CD14-positive monocyte (primary cell): ENCODE results near the gene SUGCT. TPM values are rescaled to one million over a fixed set of nuclear protein-coding genes. Genes with fewer than 3 reads are reported as not detected.

Experiments used
- DNase-seq, 3 donors: peaks; one replicate each; pipeline ENCODE4 v3.0.0-alpha.2; 2011 to 2022
- H2AFZ ChIP-seq: 2 replicates; pipeline ENCODE4 v1.6.0; 2012; ENCODE audit warnings: mild to moderate bottlenecking, low read depth, low read length, inconsistent platforms; ENCODE audit not compliant: insufficient read depth, poor library complexity, severe bottlenecking
- H3K27ac ChIP-seq, 2 donors: 1 replicate in 1 of 2; 2 replicates in 1 of 2; pipeline ENCODE4 v1.5.1; 2012 to 2013; ENCODE audit warnings: low read length in 2 of 2, control low read depth in 1 of 2, inconsistent platforms in 1 of 2, low read depth in 1 of 2, mild to moderate bottlenecking in 1 of 2
- H3K27me3 ChIP-seq, 2 donors: one replicate each; pipeline versions ENCODE4 v1.6.0 to v1.6.1; 2011 to 2013; ENCODE audit warnings: low read length in 2 of 2; ENCODE audit not compliant: control insufficient read depth in 2 of 2, insufficient read depth in 2 of 2
- H3K36me3 ChIP-seq, 2 donors: replicated peaks in 1 of 2; 1 replicate in 1 of 2; 2 replicates in 1 of 2; pipeline versions ENCODE4 v1.5.1 to v1.6.1; 2012 to 2013; ENCODE audit warnings: low read length in 2 of 2, control low read depth in 1 of 2, inconsistent platforms in 1 of 2, mild to moderate bottlenecking in 1 of 2; ENCODE audit not compliant: insufficient read depth in 2 of 2, control insufficient read depth in 1 of 2
- H3K4me1 ChIP-seq, 2 donors: 1 replicate in 1 of 2; 2 replicates in 1 of 2; pipeline versions ENCODE4 v1.5.1 to v1.6.1; 2012 to 2013; ENCODE audit warnings: low read length in 2 of 2, control low read depth in 1 of 2, inconsistent platforms in 1 of 2, mild to moderate bottlenecking in 1 of 2, moderate library complexity in 1 of 2; ENCODE audit not compliant: insufficient read depth in 2 of 2, control insufficient read depth in 1 of 2
- H3K4me2 ChIP-seq: replicated peaks from 2 replicates; pipeline ENCODE3; 2012; ENCODE audit warnings: low read length, moderate library complexity, mild to moderate bottlenecking; ENCODE audit not compliant: poor library complexity, severe bottlenecking; ENCODE audit errors: extremely low read depth
- H3K4me3 ChIP-seq, 3 experiments: fragments of 200-600 bp in 1 of 3; sonication (generic) in 1 of 3; replicated peaks in 1 of 3; 1 replicate in 2 of 3; 2 replicates in 1 of 3; pipeline ENCODE4 v1.5.1; 2011 to 2013; ENCODE audit warnings: low read length in 3 of 3, mild to moderate bottlenecking in 3 of 3, control low read depth in 2 of 3, low read depth in 2 of 3, inconsistent platforms in 1 of 3, moderate library complexity in 1 of 3
- H3K79me2 ChIP-seq: 2 replicates; pipeline ENCODE4 v1.6.0; 2012; ENCODE audit warnings: mild to moderate bottlenecking, control low read depth, inconsistent platforms, low read length, moderate library complexity; ENCODE audit not compliant: insufficient read depth
- H3K9ac ChIP-seq: 2 replicates; pipeline ENCODE4 v1.6.0; 2017; ENCODE audit warnings: low read length, mild to moderate bottlenecking; ENCODE audit not compliant: insufficient read depth, poor library complexity, severe bottlenecking
- H3K9me3 ChIP-seq, 2 donors: replicated peaks in 1 of 2; 1 replicate in 1 of 2; 2 replicates in 1 of 2; pipeline versions ENCODE4 v1.5.1 to v1.6.1; 2012 to 2013; ENCODE audit warnings: low read length in 2 of 2, control low read depth in 1 of 2; ENCODE audit not compliant: control insufficient read depth in 1 of 2, insufficient read depth in 1 of 2
- H4K20me1 ChIP-seq: 2 replicates; pipeline ENCODE4 v1.6.0; 2012; ENCODE audit warnings: mild to moderate bottlenecking, low read length, control low read depth, moderate library complexity; ENCODE audit not compliant: insufficient read depth
- H3K27ac Mint-ChIP-seq, 7 donors: one replicate each; pipeline ENCODE4 v1.8.0; 2020; ENCODE audit warnings: mild to moderate bottlenecking in 7 of 7, mixed read lengths in 7 of 7, moderate library complexity in 6 of 7, inconsistent platforms in 2 of 7
- H3K27me3 Mint-ChIP-seq, 3 donors: one replicate each; pipeline ENCODE4 v1.8.0; 2021 to 2022; ENCODE audit warnings: low read depth in 3 of 3, mild to moderate bottlenecking in 3 of 3, mixed read lengths in 3 of 3, moderate library complexity in 3 of 3, inconsistent platforms in 1 of 3
- H3K36me3 Mint-ChIP-seq, 2 donors: one replicate each; pipeline ENCODE4 v1.8.0; 2020; ENCODE audit warnings: mixed read lengths in 2 of 2, inconsistent platforms in 1 of 2, mild to moderate bottlenecking in 1 of 2
- H3K4me1 Mint-ChIP-seq: one replicate; pipeline ENCODE4 v1.8.0; 2020; ENCODE audit warnings: mild to moderate bottlenecking, mixed read lengths
- H3K4me3 Mint-ChIP-seq, 2 donors: one replicate each; pipeline ENCODE4 v1.8.0; 2020; ENCODE audit warnings: mild to moderate bottlenecking in 2 of 2, mixed read lengths in 2 of 2, moderate library complexity in 1 of 2
- H3K9me3 Mint-ChIP-seq, 7 donors: one replicate each; pipeline ENCODE4 v1.8.0; 2020 to 2022; ENCODE audit warnings: mixed read lengths in 7 of 7, mild to moderate bottlenecking in 6 of 7, moderate library complexity in 6 of 7, inconsistent platforms in 2 of 7
- WGBS: methylation state at CpG from one replicate; pipeline ENCODE4 v1.1.5; 2013; ENCODE audit warnings: missing lambda C conversion rate; ENCODE audit not compliant: insufficient coverage; 5-methylcytosine and 5-hydroxymethylcytosine counted together
- intact Hi-C, 2 donors: fragments of 100-400 bp; cut with micrococcal nuclease; formaldehyde crosslinking; loops; one replicate each; pipeline versions ENCODE4 v1.15.0 to v1.15.1; 2023
- polyA plus RNA-seq, 3 donors: library from polyadenylated mRNA; depleted of rRNA in 1 of 3; unstranded in 2 of 3; stranded (reverse) in 1 of 3; fragments of 300-500 nt in 2 of 3; fragments of >200 nt in 1 of 3; fragmentation: Illumina TruSeq in 2 of 3; gene quantifications; 1 replicate in 2 of 3; 2 replicates in 1 of 3; pipeline ENCODE4 v1.2.3, GENCODE V29; 2012 to 2021
- TF ChIP-seq, protein P1 (sequence below): fragments of 200-600 bp; IDR thresholded peaks from one replicate; pipeline ENCODE4 v1.8.0; 2022; ENCODE audit warnings: antibody characterized with exemption, mild to moderate bottlenecking

SUGCT gene
- polyA plus RNA-seq, 3 donors: not detected

GRCh38 chr7:40122940-40123254, 11.9 kb upstream of the SUGCT start:
- Histone ChIP-seq H3K4me1 (peaks cover 5 to 8% of the 10 kb centered on the region in 2 donors), H3K36me3 (peaks cover 0 to 3% of the 10 kb centered on the region in 2 donors), H3K4me3 (no peak overlapping the region), H3K79me2 (peaks cover 21% of the 10 kb centered on the region), H4K20me1 (peaks cover 10% of the 10 kb centered on the region), H3K27ac (no peak overlapping the region), H3K9me3 (no peaks in the 10 kb centered on the region), H3K27me3 (no peaks in the 10 kb centered on the region), H3K4me2 (no peak overlapping the region), H3K9ac (no peak overlapping the region), H2AFZ (no peak overlapping the region)
- no peak for DNase-seq
- intact Hi-C loops: no loop called here
- peaks cover 0 to 2% of the 10 kb centered on the region in 2 donors for H3K36me3 Mint-ChIP-seq
- H3K4me3 Mint-ChIP-seq: no peak overlapping the region
- H3K9me3 Mint-ChIP-seq: peaks cover 0 to 2% (median 0%) of the 10 kb centered on the region in 7 donors
- H3K27ac Mint-ChIP-seq: no peak overlapping the region
- H3K4me1 Mint-ChIP-seq: peaks cover 14% of the 10 kb centered on the region
- peaks cover 0 to 2% (median 0%) of the 10 kb centered on the region in 3 donors for H3K27me3 Mint-ChIP-seq
- no CpG with 5 or more reads among the region's 2 CpGs for WGBS
- TF ChIP-seq, protein P1, sequence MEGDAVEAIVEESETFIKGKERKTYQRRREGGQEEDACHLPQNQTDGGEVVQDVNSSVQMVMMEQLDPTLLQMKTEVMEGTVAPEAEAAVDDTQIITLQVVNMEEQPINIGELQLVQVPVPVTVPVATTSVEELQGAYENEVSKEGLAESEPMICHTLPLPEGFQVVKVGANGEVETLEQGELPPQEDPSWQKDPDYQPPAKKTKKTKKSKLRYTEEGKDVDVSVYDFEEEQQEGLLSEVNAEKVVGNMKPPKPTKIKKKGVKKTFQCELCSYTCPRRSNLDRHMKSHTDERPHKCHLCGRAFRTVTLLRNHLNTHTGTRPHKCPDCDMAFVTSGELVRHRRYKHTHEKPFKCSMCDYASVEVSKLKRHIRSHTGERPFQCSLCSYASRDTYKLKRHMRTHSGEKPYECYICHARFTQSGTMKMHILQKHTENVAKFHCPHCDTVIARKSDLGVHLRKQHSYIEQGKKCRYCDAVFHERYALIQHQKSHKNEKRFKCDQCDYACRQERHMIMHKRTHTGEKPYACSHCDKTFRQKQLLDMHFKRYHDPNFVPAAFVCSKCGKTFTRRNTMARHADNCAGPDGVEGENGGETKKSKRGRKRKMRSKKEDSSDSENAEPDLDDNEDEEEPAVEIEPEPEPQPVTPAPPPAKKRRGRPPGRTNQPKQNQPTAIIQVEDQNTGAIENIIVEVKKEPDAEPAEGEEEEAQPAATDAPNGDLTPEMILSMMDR: no peak

GRCh38 chr7:40133561-40134427, 1.0 kb upstream of the SUGCT start:
- peaks cover 53% of the 10 kb centered on the region for H3K79me2 ChIP-seq
- H3K36me3 ChIP-seq: peaks cover 0 to 3% of the 10 kb centered on the region in 2 donors
- peaks cover 28% of the 10 kb centered on the region for H4K20me1 ChIP-seq
- H3K4me2 ChIP-seq: peak overlapping the region; percentile 92
- H2AFZ ChIP-seq: peak overlapping the region; percentile 99
- peak overlapping the region; percentile 83 to 94 for H3K27ac ChIP-seq
- H3K4me3 Mint-ChIP-seq: peak overlapping the region; percentile 91 to 96
- H3K27me3 Mint-ChIP-seq: peaks cover 16 to 25% (median 16%) of the 10 kb centered on the region in 3 donors
- peak overlapping the region; percentile 80 to 96 (median 81) for H3K4me3 ChIP-seq
- peak overlapping the region; percentile 96 for H3K9ac ChIP-seq
- H3K9me3 ChIP-seq: peaks cover 0 to 2% of the 10 kb centered on the region in 2 donors
- peaks cover 27% of the 10 kb centered on the region for H3K4me1 Mint-ChIP-seq
- peaks cover 15 to 18% of the 10 kb centered on the region in 2 donors for H3K4me1 ChIP-seq
- DNase-seq: peak in 2 of 3 donors; percentile 20 to 21
- H3K27me3 ChIP-seq: peaks cover 3 to 19% of the 10 kb centered on the region in 2 donors
- H3K27ac Mint-ChIP-seq: peak overlapping the region; percentile 87 to 98 (median 94)
- intact Hi-C loops: loop anchor here (10.0 kb wide), 1 partner anchor 179 kb away; the partner anchor contains the start of gene CDK13 (in 2 of the 2)
- 0% methylated on average over 23 of the region's 36 CpGs for WGBS
- peaks cover 0 to 5% of the 10 kb centered on the region in 2 donors for H3K36me3 Mint-ChIP-seq
- peaks cover 0 to 13% (median 8%) of the 10 kb centered on the region in 7 donors for H3K9me3 Mint-ChIP-seq
- TF ChIP-seq, protein P1: no peak
